GM18873 (cell line): ENCODE results near the gene GON4L.
"Not testable (repeated sequence)": the region's sequence is repeated elsewhere in the genome, so short reads cannot be mapped to it uniquely, and the experiment has no call there.

Source experiments
- ATAC-seq: cut with Tn5 transposase; IDR thresholded peaks from one replicate; pipeline ENCODE4 v1.9.1; 2021; ENCODE audit warnings: mild to moderate bottlenecking, moderate library complexity, moderate number of reproducible peaks; ENCODE audit not compliant: unreplicated experiment, low FRiP score

Gene GON4L

GRCh38 chr1:155759966-155760630, 96.9 kb downstream of the GON4L start:
- no peak for ATAC-seq

GRCh38 chr1:155759017-155759416, 98.0 kb downstream of the GON4L start:
- ATAC-seq = not testable (repeated sequence)

- not testable (repeated sequence) for ATAC-seq
Measured at GRCh38 chr1:155748141-155748540, 108.9 kb downstream of the GON4L start.

- ATAC-seq = not testable (repeated sequence)
Measured at GRCh38 chr1:155747586-155747985, 109.4 kb downstream of the GON4L start.

- peak; percentile 84 for ATAC-seq
Measured at GRCh38 chr1:155745284-155746228, 111.5 kb downstream of the GON4L start.

GRCh38 chr1:155744711-155745283, 112.2 kb downstream of the GON4L start:
- no peak for ATAC-seq

- no peak for ATAC-seq
Measured at GRCh38 chr1:155741908-155742307, 115.1 kb downstream of the GON4L start.

- no peak for ATAC-seq
Measured at GRCh38 chr1:155740995-155741394, 116.0 kb downstream of the GON4L start.

- ATAC-seq = no peak
Measured at GRCh38 chr1:155729031-155729898, 127.7 kb downstream of the GON4L start.

GRCh38 chr1:155725142-155725541, 131.9 kb downstream of the GON4L start:
- no peak for ATAC-seq

- no peak for ATAC-seq
Measured at GRCh38 chr1:155719703-155720102, 137.3 kb downstream of the GON4L start.

- not testable (repeated sequence) for ATAC-seq
Measured at GRCh38 chr1:155718524-155719115, 138.4 kb downstream of the GON4L start.

- ATAC-seq = peak; percentile 60
Measured at GRCh38 chr1:155717041-155717440, 140.0 kb downstream of the GON4L start.

GRCh38 chr1:155715777-155716176, 141.2 kb downstream of the GON4L start:
- ATAC-seq = no peak

- not testable (repeated sequence) for ATAC-seq
Measured at GRCh38 chr1:155715056-155715455, 142.0 kb downstream of the GON4L start.

GRCh38 chr1:155713075-155713474, 143.9 kb downstream of the GON4L start:
- ATAC-seq = no peak

GRCh38 chr1:155712636-155713035, 144.4 kb downstream of the GON4L start:
- ATAC-seq = not testable (repeated sequence)

GRCh38 chr1:155711457-155711856, 145.6 kb downstream of the GON4L start:
- ATAC-seq = not testable (repeated sequence)

- no peak for ATAC-seq
Measured at GRCh38 chr1:155709391-155709790, 147.6 kb downstream of the GON4L start.

GRCh38 chr1:155706139-155706538, 150.9 kb downstream of the GON4L start:
- no peak for ATAC-seq
